Upper lobe of left lung (tissue), 4 donors: ENCODE data around the gene SORCS3.

Experiments
- CTCF ChIP-seq, 6 experiments: fragments of 450-650 bp in 4 of 6; fragments of 200-600 bp in 2 of 6; sonication (generic) in 2 of 6; IDR thresholded peaks; one replicate each; pipeline ENCODE4 v1.5.1; 2016 to 2019; ENCODE audit warnings: antibody characterized with exemption in 6 of 6
- EP300 ChIP-seq, 4 donors: sonication (generic); formaldehyde crosslinking; IDR thresholded peaks; one replicate each; pipeline ENCODE4 v1.5.1; 2017; ENCODE audit warnings: antibody characterized with exemption in 4 of 4, control low read depth in 2 of 4
- POLR2A ChIP-seq, 4 donors: fragments of 450-650 bp; IDR thresholded peaks; one replicate each; pipeline ENCODE4 v1.5.1; 2016 to 2017; ENCODE audit warnings: antibody characterized with exemption in 4 of 4, mild to moderate bottlenecking in 2 of 4
- POLR2AphosphoS5 ChIP-seq, 2 donors: sonication (generic); formaldehyde crosslinking; IDR thresholded peaks; one replicate each; pipeline ENCODE4 v1.5.1; 2017; ENCODE audit warnings: antibody characterized with exemption in 2 of 2

- TF ChIP-seq CTCF (IDR thresholded peaks at IDR 0.05): no peak
- no peak for TF ChIP-seq POLR2A (IDR thresholded peaks at IDR 0.05)
- no peak for TF ChIP-seq EP300 (IDR thresholded peaks at IDR 0.05)
- TF ChIP-seq POLR2AphosphoS5 (IDR thresholded peaks at IDR 0.05): no peak
These were observed 23.1 kb downstream of the SORCS3 start for GRCh38 chr10:104664205-104664604.
